ENCODE measurements around the gene RASGEF1C.

Gene RASGEF1C

DNA sequence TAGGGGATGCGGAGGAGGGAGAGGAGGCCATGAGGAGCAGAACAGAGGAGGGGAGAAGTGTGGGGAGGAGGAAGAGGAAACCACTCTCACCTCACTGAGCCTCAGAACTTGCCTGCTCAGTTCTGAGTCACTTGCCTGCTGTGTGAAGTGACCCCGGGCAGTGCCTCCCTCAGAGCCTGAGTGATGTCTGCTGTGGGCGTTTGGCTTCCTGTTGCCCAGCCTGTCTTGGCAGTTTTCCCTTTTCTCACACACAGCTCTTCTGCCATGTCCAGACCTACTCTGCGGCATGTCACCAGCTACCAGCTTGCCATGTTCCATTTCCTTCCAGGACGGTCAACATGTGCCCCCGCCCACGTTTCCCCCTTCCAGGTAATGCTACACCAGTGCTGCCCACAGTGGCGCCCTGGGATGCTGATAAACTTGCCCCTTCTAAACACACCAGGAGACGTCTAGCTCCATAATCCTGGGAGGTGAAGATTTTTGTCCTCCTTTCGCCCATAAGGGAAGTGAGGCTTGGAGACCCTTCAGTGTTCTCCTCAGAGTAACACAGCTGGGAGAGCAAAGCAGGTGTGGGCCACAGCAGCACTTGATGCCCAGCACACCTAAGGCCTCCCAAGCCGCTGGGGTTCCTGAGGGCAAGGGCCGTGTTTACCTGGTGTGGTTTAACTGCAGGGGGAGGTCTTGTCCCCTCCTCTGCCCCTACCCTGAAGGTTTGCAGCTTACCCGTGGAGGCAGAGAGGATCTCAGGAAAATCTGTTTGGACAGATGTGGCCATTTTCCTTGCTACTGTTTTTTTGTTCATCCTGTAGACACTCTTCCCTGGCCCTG lies 73.7 kb downstream of the RASGEF1C start:
- H3K9me3 ChIP-seq (ENCODE audit: low read depth, low read length), result no peaks in the 10 kb centered on the region
- H3K27ac ChIP-seq, result no peak overlapping the region
- no peaks in the 10 kb centered on the region for H3K36me3 ChIP-seq (ENCODE audit: insufficient read depth, low read length)
- no peak overlapping the region for H3K4me3 ChIP-seq
- H3K9ac ChIP-seq (ENCODE audit: insufficient read length), result no peak overlapping the region
- no peak for DNase-seq (ENCODE audit: low read depth, low spot score)
- no peak for TF ChIP-seq POLR2AphosphoS5 (IDR thresholded peaks at IDR 0.05; ENCODE audit: borderline replicate concordance, low read depth, low read length)
- no peak for TF ChIP-seq EZH2 (IDR thresholded peaks at IDR 0.05)
- TF ChIP-seq FOXP2 (optimal IDR thresholded peaks at IDR 0.05; ENCODE audit: control extremely low read depth, extremely low read length, insufficient read depth), result no peak

DNA sequence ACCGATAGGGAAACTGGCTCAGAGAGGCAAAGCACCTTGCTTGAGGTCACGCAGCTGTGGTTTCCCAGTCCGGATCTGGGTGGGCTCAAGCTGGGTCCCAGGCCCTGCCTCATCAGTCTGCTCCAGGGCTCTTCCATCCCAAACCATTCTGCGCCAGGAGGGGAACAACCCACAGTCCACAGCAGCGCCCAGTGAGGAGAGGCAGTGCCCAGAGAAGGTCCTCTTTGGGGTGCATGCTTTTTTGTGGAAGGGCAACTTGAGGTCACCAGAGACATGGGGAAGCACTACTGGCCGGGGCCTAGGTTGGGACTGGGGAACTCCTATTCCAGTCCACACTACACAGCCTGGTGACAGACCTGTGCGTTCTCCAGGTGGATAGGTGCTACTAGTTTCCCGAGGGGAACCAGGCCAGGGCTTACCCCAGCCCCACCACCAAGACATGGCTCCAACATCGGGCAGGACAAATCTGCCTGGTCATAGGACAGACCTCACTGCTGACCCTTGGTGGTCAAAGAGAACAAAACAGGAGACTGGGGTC lies 75.0 kb downstream of the RASGEF1C start:
- H3K4me3 ChIP-seq, result no peak overlapping the region
- H3K9me3 ChIP-seq (ENCODE audit: low read depth, low read length), result no peaks in the 10 kb centered on the region
- no peak for DNase-seq (ENCODE audit: low read depth, low spot score)
- no peaks in the 10 kb centered on the region for H3K36me3 ChIP-seq (ENCODE audit: insufficient read depth, low read length)
- H3K9ac ChIP-seq (ENCODE audit: insufficient read length), result no peak overlapping the region
- TF ChIP-seq FOXP2 (optimal IDR thresholded peaks at IDR 0.05; ENCODE audit: control extremely low read depth, extremely low read length, insufficient read depth) (no peak), EZH2 (IDR thresholded peaks at IDR 0.05) (no peak), POLR2AphosphoS5 (IDR thresholded peaks at IDR 0.05; ENCODE audit: borderline replicate concordance, low read depth, low read length) (no peak)
- H3K27ac ChIP-seq, result no peak overlapping the region

DNA sequence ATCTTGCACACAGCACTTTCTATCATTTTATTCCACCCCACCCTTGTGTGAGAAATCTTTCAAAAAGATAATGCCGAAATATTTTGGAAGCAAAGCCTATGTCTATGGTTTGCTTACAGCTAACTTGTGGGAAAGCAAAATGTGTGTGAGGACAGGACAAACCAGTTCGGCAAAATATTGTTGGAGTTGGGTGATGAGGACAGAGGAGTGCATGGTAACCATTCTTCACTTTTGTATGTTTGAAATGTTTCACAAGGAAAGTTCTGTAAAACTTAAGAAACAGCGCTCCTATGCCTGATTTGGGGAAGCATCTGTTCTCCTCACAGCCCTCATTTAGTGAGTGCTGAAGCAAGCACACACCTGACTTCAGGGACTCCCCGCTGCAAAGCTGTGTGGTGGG lies 75.5 kb downstream of the RASGEF1C start:
- H3K9me3 ChIP-seq (ENCODE audit: low read depth, low read length), result no peaks in the 10 kb centered on the region
- TF ChIP-seq EZH2 (IDR thresholded peaks at IDR 0.05), result no peak
- no peak for TF ChIP-seq POLR2AphosphoS5 (IDR thresholded peaks at IDR 0.05; ENCODE audit: borderline replicate concordance, low read depth, low read length)
- no peak for TF ChIP-seq FOXP2 (optimal IDR thresholded peaks at IDR 0.05; ENCODE audit: control extremely low read depth, extremely low read length, insufficient read depth)

GRCh38 chr5:180133060-180133459 lies 76.0 kb downstream of the RASGEF1C start:
- DNase-seq (ENCODE audit: low read depth, low spot score), result no peak
- no peak for TF ChIP-seq FOXP2 (optimal IDR thresholded peaks at IDR 0.05; ENCODE audit: control extremely low read depth, extremely low read length, insufficient read depth)
- TF ChIP-seq POLR2AphosphoS5 (IDR thresholded peaks at IDR 0.05; ENCODE audit: borderline replicate concordance, low read depth, low read length), result no peak
- no peak for TF ChIP-seq EZH2 (IDR thresholded peaks at IDR 0.05)
- Histone ChIP-seq H3K9me3 (ENCODE audit: low read depth, low read length) (no peaks in the 10 kb centered on the region), H3K27ac (no peak overlapping the region), H3K36me3 (ENCODE audit: insufficient read depth, low read length) (no peaks in the 10 kb centered on the region), H3K9ac (ENCODE audit: insufficient read length) (no peak overlapping the region), H3K4me3 (no peak overlapping the region)

More for the DNA sequence above, 75.5 kb downstream of the RASGEF1C start:
- Histone ChIP-seq H3K4me3 (no peak overlapping the region), H3K9ac (ENCODE audit: insufficient read length) (no peak overlapping the region), H3K27ac (no peak overlapping the region), H3K36me3 (ENCODE audit: insufficient read depth, low read length) (no peaks in the 10 kb centered on the region)
- no peak for DNase-seq (ENCODE audit: low read depth, low spot score)

DNA sequence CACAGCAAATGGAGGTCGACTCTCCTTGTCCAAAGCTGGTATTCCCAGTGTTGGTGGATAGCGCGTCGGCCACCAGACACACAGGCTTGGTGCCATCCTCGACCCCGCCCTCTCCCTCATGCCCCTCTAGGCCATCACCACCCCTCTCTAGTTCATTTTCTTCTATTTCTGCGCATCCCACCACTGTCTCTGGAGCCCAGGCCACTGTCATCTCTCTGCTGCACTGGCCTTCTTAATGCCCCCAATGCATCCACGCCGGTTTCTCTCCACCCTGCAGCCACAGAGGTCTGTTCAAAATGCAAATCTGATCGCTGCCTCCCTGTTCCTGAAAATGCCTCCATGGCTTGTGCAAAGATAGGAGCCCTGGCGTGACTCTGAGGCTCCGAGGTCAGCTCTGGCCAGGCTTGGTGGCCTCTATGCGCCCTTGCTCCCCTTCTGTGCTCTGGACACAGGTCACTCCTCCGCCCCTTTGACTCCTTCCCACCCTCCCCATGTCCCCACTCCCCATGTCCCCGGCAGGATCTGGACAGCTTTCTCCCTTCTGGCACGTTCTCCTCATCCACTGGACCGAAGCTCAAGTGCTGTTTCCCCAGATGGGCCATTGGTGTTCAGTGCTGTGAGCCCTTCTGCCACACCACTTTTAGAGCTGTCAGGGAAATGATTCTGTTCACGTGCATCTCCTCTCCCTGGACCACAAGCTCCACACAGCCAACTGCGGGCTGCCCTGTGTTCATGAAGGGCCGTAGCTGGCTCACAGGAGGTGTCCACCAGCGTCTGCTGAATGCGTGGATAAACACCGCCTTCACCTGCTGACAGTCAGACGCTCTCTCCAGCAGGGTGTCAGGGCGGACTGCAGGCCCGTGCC lies 77.9 kb downstream of the RASGEF1C start:
- no peak overlapping the region for H3K4me3 ChIP-seq
- no peak for TF ChIP-seq EZH2 (IDR thresholded peaks at IDR 0.05)
- no peak for TF ChIP-seq POLR2AphosphoS5 (IDR thresholded peaks at IDR 0.05; ENCODE audit: borderline replicate concordance, low read depth, low read length)
- no peak for TF ChIP-seq FOXP2 (optimal IDR thresholded peaks at IDR 0.05; ENCODE audit: control extremely low read depth, extremely low read length, insufficient read depth)
- H3K9me3 ChIP-seq (ENCODE audit: low read depth, low read length), result no peaks in the 10 kb centered on the region
- no peak for DNase-seq (ENCODE audit: low read depth, low spot score)
- no peak overlapping the region for H3K9ac ChIP-seq (ENCODE audit: insufficient read length)
- H3K36me3 ChIP-seq (ENCODE audit: insufficient read depth, low read length), result no peaks in the 10 kb centered on the region
- H3K27ac ChIP-seq, result no peak overlapping the region

DNA sequence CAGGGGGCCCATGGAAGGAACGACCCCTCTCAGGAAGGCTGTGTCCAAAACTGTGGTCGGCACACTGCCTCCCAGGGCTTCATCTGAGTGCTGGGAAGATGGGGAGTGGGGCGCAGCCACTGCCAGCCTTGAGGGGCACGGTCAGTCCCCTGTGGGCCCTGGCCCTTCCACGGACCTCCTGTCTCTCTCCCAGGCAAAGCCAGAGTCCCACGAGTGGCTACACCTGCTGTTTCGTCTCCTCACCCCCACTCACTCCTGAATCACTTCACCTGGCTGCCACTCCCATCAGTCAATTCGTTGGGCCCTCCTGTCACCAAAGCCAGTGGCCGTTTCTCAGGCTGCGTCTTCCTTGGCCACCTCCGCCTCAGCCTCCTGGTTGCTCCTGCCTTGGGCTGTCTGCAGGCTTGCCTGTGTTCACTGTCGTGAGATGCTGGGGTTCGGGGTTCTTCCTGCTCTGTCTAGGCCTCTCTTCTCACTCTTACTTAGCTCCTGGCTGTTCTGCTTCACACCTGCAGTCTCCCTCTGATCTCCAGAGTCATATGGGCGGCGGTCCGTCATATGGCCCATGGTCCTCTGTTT lies 78.6 kb downstream of the RASGEF1C start:
- no peaks in the 10 kb centered on the region for H3K9me3 ChIP-seq (ENCODE audit: low read depth, low read length)
- H3K27ac ChIP-seq, result no peak overlapping the region
- no peak overlapping the region for H3K9ac ChIP-seq (ENCODE audit: insufficient read length)
- H3K36me3 ChIP-seq (ENCODE audit: insufficient read depth, low read length), result no peaks in the 10 kb centered on the region
- no peak for DNase-seq (ENCODE audit: low read depth, low spot score)
- no peak for TF ChIP-seq EZH2 (IDR thresholded peaks at IDR 0.05)
- no peak for TF ChIP-seq FOXP2 (optimal IDR thresholded peaks at IDR 0.05; ENCODE audit: control extremely low read depth, extremely low read length, insufficient read depth)
- TF ChIP-seq POLR2AphosphoS5 (IDR thresholded peaks at IDR 0.05; ENCODE audit: borderline replicate concordance, low read depth, low read length), result no peak
- H3K4me3 ChIP-seq, result no peak overlapping the region

DNA sequence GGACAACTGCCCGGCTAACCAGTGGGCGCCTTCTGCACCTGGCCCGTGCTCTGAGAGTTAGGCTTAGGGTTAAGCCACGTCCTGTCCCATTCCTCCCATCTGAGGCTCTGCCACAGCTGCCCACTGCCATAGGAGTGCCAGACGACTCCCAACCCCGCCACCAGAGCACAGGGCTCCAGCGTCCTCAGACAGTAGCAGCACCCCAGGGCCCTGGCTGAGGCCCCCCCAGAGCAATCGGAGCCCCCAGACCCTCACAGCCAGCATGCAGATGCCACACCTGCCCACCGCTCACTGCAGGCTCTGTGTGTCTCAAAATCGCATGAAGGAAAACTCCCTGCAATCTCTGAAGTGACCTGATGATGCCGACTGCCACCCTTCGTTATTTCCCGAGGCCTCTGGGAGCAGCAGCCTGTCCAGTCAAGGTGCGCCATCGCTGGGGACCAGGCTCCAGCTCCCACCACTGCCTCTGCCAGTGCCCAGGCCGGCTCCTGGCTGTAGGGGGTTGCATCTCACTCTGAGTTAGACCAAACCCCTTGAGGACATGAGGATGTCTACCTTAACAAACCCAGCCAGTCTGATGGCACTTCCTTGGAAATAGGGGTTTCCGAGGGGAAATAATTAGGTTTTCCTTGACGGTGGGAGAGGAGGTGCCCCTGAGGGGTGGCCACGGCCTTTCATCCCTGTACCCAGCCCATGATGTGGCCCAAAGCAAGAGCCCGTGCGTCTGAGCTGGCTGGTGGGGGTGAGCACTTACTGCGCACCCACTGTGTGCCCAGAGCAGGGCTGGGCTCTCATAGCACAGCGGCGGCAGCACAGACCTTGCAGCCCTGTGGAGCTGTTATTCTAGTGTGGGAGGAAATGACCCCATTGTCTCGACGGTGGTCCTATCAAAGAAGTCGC lies 79.5 kb downstream of the RASGEF1C start:
- Histone ChIP-seq H3K36me3 (ENCODE audit: insufficient read depth, low read length) (no peaks in the 10 kb centered on the region), H3K27ac (no peak overlapping the region), H3K4me3 (no peak overlapping the region), H3K9ac (ENCODE audit: insufficient read length) (no peak overlapping the region), H3K9me3 (ENCODE audit: low read depth, low read length) (no peaks in the 10 kb centered on the region)
- no peak for TF ChIP-seq FOXP2 (optimal IDR thresholded peaks at IDR 0.05; ENCODE audit: control extremely low read depth, extremely low read length, insufficient read depth)
- no peak for TF ChIP-seq POLR2AphosphoS5 (IDR thresholded peaks at IDR 0.05; ENCODE audit: borderline replicate concordance, low read depth, low read length)
- TF ChIP-seq EZH2 (IDR thresholded peaks at IDR 0.05), result no peak
- DNase-seq (ENCODE audit: low read depth, low spot score), result no peak
